IPS-18c (cell line): ENCODE data around the gene ERBB4.

Experiments used
- H3K4me3 ChIP-seq: 2 replicates; pipeline ENCODE4 v1.7.0; 2013; ENCODE audit warnings: low read depth, mild to moderate bottlenecking, low read length, moderate library complexity; ENCODE audit not compliant: insufficient read depth
- H3K9me3 ChIP-seq: one replicate; pipeline ENCODE4 v1.6.1; 2013; ENCODE audit warnings: mild to moderate bottlenecking, low read length, moderate library complexity; ENCODE audit not compliant: control insufficient read depth, insufficient read depth

Gene ERBB4

GRCh38 chr2:211447548-211447947 is 1091.1 kb downstream of the ERBB4 start:
- Histone ChIP-seq H3K4me3 (no peak overlapping the region), H3K9me3 (no peaks in the 10 kb centered on the region)

- H3K9me3 ChIP-seq: no peaks in the 10 kb centered on the region
- no peak overlapping the region for H3K4me3 ChIP-seq
Measured at GRCh38 chr2:211440107-211440506, 1098.5 kb downstream of the ERBB4 start.

GRCh38 chr2:211439011-211439410 is 1099.6 kb downstream of the ERBB4 start:
- no peaks in the 10 kb centered on the region for H3K9me3 ChIP-seq
- no peak overlapping the region for H3K4me3 ChIP-seq

GRCh38 chr2:211437396-211437795 is 1101.2 kb downstream of the ERBB4 start:
- H3K9me3 ChIP-seq: no peaks in the 10 kb centered on the region

GRCh38 chr2:211436182-211436581 is 1102.4 kb downstream of the ERBB4 start:
- Histone ChIP-seq H3K4me3 (no peak overlapping the region), H3K9me3 (no peaks in the 10 kb centered on the region)

More at GRCh38 chr2:211437396-211437795, 1101.2 kb downstream of the ERBB4 start:
- H3K4me3 ChIP-seq: no peak overlapping the region

- Histone ChIP-seq H3K9me3 (no peaks in the 10 kb centered on the region), H3K4me3 (no peak overlapping the region)
Measured at GRCh38 chr2:211435331-211435730, 1103.3 kb downstream of the ERBB4 start.

- Histone ChIP-seq H3K9me3 (no peaks in the 10 kb centered on the region), H3K4me3 (no peak overlapping the region)
Measured at GRCh38 chr2:211434773-211435172, 1103.8 kb downstream of the ERBB4 start.

- no peak overlapping the region for H3K4me3 ChIP-seq
- H3K9me3 ChIP-seq: no peaks in the 10 kb centered on the region
Measured at GRCh38 chr2:211429256-211429920, 1109.2 kb downstream of the ERBB4 start.

GRCh38 chr2:211426240-211426639 is 1112.4 kb downstream of the ERBB4 start:
- H3K9me3 ChIP-seq: no peaks in the 10 kb centered on the region

GRCh38 chr2:211423018-211423417 is 1115.6 kb downstream of the ERBB4 start:
- Histone ChIP-seq H3K4me3 (no peak overlapping the region), H3K9me3 (no peaks in the 10 kb centered on the region)

More at GRCh38 chr2:211426240-211426639, 1112.4 kb downstream of the ERBB4 start:
- H3K4me3 ChIP-seq: no peak overlapping the region

- H3K9me3 ChIP-seq: no peaks in the 10 kb centered on the region
Measured at GRCh38 chr2:211417544-211417943, 1121.1 kb downstream of the ERBB4 start.

GRCh38 chr2:211416373-211416772 is 1122.2 kb downstream of the ERBB4 start:
- H3K4me3 ChIP-seq: no peak overlapping the region
- no peaks in the 10 kb centered on the region for H3K9me3 ChIP-seq

More at GRCh38 chr2:211417544-211417943, 1121.1 kb downstream of the ERBB4 start:
- H3K4me3 ChIP-seq: no peak overlapping the region

- H3K9me3 ChIP-seq: no peaks in the 10 kb centered on the region
- H3K4me3 ChIP-seq: no peak overlapping the region
Measured at GRCh38 chr2:211413746-211414145, 1124.9 kb downstream of the ERBB4 start.

- Histone ChIP-seq H3K4me3 (no peak overlapping the region), H3K9me3 (no peaks in the 10 kb centered on the region)
Measured at GRCh38 chr2:211408483-211408891, 1130.1 kb downstream of the ERBB4 start.

GRCh38 chr2:211407076-211407475 is 1131.5 kb downstream of the ERBB4 start:
- H3K9me3 ChIP-seq: no peaks in the 10 kb centered on the region

GRCh38 chr2:211405036-211405435 is 1133.6 kb downstream of the ERBB4 start:
- no peaks in the 10 kb centered on the region for H3K9me3 ChIP-seq

More at GRCh38 chr2:211407076-211407475, 1131.5 kb downstream of the ERBB4 start:
- H3K4me3 ChIP-seq: no peak overlapping the region

GRCh38 chr2:211404098-211404497 is 1134.5 kb downstream of the ERBB4 start:
- Histone ChIP-seq H3K9me3 (no peaks in the 10 kb centered on the region), H3K4me3 (no peak overlapping the region)

More at GRCh38 chr2:211405036-211405435, 1133.6 kb downstream of the ERBB4 start:
- no peak overlapping the region for H3K4me3 ChIP-seq

GRCh38 chr2:211401328-211401727 is 1137.3 kb downstream of the ERBB4 start:
- H3K9me3 ChIP-seq: no peaks in the 10 kb centered on the region
- no peak overlapping the region for H3K4me3 ChIP-seq

- H3K9me3 ChIP-seq: no peaks in the 10 kb centered on the region
- H3K4me3 ChIP-seq: no peak overlapping the region
Measured at GRCh38 chr2:211397764-211398163, 1140.8 kb downstream of the ERBB4 start.
